GM12892 (cell line): ENCODE measurements around the gene KAZN.

Experiments used
- DNase-seq: peaks from one replicate; pipeline ENCODE4 v3.0.0; 2011; ENCODE audit not compliant: insufficient read length
- FAIRE-seq: peaks from 2 replicates; lab custom pipeline; 2011; peaks lifted over from hg19 to GRCh38; lab: Jason Lieb, UNC
- POLR2A ChIP-seq: IDR thresholded peaks from 2 replicates; pipeline ENCODE4 v1.6.1; 2011; ENCODE audit warnings: low read depth, low read length, control low read depth
- POLR2AphosphoS5 ChIP-seq: IDR thresholded peaks from 2 replicates; pipeline ENCODE4 v1.6.1; 2011; ENCODE audit warnings: low read depth, low read length, control low read depth
- TAF1 ChIP-seq: IDR thresholded peaks from 2 replicates; pipeline ENCODE4 v1.6.1; 2011; ENCODE audit warnings: low read depth, mild to moderate bottlenecking, control low read depth, low read length, borderline replicate concordance

KAZN gene

GRCh38 chr1:14841456-14841855 is 243.0 kb downstream of the KAZN start:
- DNase-seq (no peak), FAIRE-seq (no peak)
- TF ChIP-seq POLR2AphosphoS5 (no peak), TAF1 (no peak), POLR2A (no peak)

DNA sequence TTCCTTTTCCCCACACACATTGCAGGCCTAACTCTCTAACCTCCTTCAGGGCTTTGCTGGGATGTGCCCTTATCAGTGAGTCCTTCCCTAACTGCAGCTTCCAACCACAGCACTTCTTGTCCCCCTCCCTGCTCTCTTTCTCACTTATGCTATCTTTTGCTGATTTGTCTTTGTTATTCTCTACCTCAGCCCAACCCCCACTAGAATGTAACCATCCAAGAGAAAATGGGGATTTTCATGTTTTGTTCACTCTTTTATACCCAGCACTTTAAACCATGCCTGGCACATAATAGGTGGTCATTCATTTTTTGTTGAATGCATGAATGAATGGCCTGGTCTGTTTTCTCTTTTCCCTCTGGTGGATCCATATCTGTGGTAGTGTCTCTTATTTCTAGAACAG is 243.5 kb downstream of the KAZN start:
- no peak for TF ChIP-seq POLR2AphosphoS5
- TF ChIP-seq TAF1 = no peak
- no peak for TF ChIP-seq POLR2A
- no peak for DNase-seq
- FAIRE-seq = no peak

GRCh38 chr1:14842361-14842760 is 243.9 kb downstream of the KAZN start:
- DNase-seq (no peak), FAIRE-seq (no peak)
- TF ChIP-seq POLR2AphosphoS5 = no peak
- TF ChIP-seq TAF1 = no peak

DNA sequence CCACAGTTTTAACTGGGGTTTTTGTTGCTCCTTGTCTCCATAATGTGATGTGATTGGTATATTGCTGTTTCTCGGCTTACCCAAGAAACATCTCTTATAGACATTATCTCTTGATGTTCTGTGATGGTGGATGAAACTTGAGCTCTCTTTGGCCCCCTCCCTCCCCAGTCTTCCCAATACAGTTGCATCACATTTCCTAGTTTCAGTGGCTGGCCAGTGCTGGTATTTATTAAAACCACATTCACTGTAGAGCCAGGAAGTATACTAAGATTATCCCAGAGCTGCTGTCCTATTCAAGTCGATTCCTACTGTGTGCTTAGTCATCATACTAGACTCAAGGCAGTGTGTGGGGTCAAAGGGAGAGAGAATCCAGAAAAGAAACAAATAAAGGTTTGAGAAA is 244.4 kb downstream of the KAZN start:
- DNase-seq (no peak), FAIRE-seq (no peak)
- no peak for TF ChIP-seq POLR2A
- TF ChIP-seq TAF1 = no peak
- TF ChIP-seq POLR2AphosphoS5 = no peak

GRCh38 chr1:14843525-14843924 is 245.0 kb downstream of the KAZN start:
- FAIRE-seq = no peak
- TF ChIP-seq TAF1 (no peak), POLR2A (no peak), POLR2AphosphoS5 (no peak)
- DNase-seq = no peak

- TF ChIP-seq TAF1 (no peak), POLR2A (no peak), POLR2AphosphoS5 (no peak)
- no peak for DNase-seq
- no peak for FAIRE-seq
These were observed 245.9 kb downstream of the KAZN start for GRCh38 chr1:14844356-14844755.

GRCh38 chr1:14844923-14845617 is 246.6 kb downstream of the KAZN start:
- FAIRE-seq (no peak), DNase-seq (no peak)
- TF ChIP-seq POLR2A (no peak), TAF1 (no peak), POLR2AphosphoS5 (no peak)

DNA sequence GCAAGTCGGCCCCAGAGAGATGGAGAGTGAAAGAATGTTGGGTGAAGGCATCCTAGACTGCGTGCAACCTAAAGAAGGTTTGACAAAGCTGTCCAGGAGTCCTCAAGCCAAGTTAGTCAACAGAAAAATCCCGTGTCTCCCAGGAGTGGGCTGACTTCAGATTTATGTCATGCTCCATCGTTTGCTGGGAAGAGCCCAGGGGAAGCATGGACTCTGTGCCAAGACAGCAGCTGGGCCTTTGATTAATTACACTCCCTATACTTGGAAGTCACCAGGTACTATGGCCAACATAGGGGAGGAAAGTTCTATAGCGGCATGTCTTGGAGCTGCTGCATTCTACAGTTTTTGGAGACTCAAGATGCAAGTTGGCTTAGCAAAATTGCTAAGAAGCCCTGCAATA is 247.4 kb downstream of the KAZN start:
- TF ChIP-seq POLR2A (no peak), POLR2AphosphoS5 (no peak), TAF1 (no peak)
- FAIRE-seq (no peak), DNase-seq (no peak)

- FAIRE-seq (no peak), DNase-seq (no peak)
- TF ChIP-seq POLR2A = no peak
- no peak for TF ChIP-seq POLR2AphosphoS5
- no peak for TF ChIP-seq TAF1
These were observed 248.2 kb downstream of the KAZN start for GRCh38 chr1:14846688-14847087.

GRCh38 chr1:14848203-14848602 is 249.7 kb downstream of the KAZN start:
- DNase-seq (no peak), FAIRE-seq (no peak)

DNA sequence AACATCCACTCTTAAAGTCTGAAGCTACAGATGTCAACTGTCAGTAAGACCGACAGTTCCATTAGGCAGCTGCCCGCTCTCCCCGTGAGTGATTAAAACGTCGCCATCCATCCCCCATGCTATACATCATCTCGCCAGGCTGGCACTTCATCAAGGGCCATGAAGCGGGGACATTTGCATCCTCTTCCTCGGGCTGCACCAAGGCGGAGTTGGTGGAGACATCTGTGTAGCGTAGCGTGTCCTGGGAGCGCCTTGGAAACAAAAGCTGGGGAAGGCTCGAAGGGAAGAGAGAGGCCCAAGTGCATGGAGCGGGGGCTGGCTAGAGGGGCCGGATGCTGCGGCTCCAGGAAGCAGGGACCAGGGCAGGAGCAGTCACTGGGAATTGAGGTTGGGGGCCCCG is 250.1 kb downstream of the KAZN start:
- no peak for FAIRE-seq

More at GRCh38 chr1:14848203-14848602, 249.7 kb downstream of the KAZN start:
- TF ChIP-seq POLR2AphosphoS5 (no peak), TAF1 (no peak), POLR2A (no peak)

GRCh38 chr1:14849038-14849437 is 250.6 kb downstream of the KAZN start:
- no peak for TF ChIP-seq POLR2A
- TF ChIP-seq POLR2AphosphoS5 = no peak
- no peak for TF ChIP-seq TAF1
- no peak for DNase-seq
- FAIRE-seq = no peak

More for the DNA sequence above, 250.1 kb downstream of the KAZN start:
- TF ChIP-seq POLR2AphosphoS5 (no peak), TAF1 (no peak), POLR2A (no peak)
- no peak for DNase-seq
